Hematopoietic multipotent progenitor cell (in vitro differentiated cells): ENCODE measurements around the gene MLXIP. TPM values are rescaled to one million over a fixed set of nuclear protein-coding genes. Genes with fewer than 3 reads are reported as not detected.
"Not testable (repeated sequence)": the region's sequence is repeated elsewhere in the genome, so short reads cannot be mapped to it uniquely, and the experiment has no call there.

ENCODE experiments used
- DNase-seq, 3 donors: peaks; one replicate each; pipeline ENCODE4 v3.0.0-alpha.2; 2011 to 2015; ENCODE audit warnings: low read depth in 2 of 3, low spot score in 2 of 3
- total RNA-seq: library from RNA; depleted of rRNA; stranded (reverse); fragments of >200 nt; gene quantifications from one replicate; pipeline ENCODE4 v1.2.3, GENCODE V29; 2012

The MLXIP gene
- total RNA-seq, 1 donor, result 50.9 TPM

DNA sequence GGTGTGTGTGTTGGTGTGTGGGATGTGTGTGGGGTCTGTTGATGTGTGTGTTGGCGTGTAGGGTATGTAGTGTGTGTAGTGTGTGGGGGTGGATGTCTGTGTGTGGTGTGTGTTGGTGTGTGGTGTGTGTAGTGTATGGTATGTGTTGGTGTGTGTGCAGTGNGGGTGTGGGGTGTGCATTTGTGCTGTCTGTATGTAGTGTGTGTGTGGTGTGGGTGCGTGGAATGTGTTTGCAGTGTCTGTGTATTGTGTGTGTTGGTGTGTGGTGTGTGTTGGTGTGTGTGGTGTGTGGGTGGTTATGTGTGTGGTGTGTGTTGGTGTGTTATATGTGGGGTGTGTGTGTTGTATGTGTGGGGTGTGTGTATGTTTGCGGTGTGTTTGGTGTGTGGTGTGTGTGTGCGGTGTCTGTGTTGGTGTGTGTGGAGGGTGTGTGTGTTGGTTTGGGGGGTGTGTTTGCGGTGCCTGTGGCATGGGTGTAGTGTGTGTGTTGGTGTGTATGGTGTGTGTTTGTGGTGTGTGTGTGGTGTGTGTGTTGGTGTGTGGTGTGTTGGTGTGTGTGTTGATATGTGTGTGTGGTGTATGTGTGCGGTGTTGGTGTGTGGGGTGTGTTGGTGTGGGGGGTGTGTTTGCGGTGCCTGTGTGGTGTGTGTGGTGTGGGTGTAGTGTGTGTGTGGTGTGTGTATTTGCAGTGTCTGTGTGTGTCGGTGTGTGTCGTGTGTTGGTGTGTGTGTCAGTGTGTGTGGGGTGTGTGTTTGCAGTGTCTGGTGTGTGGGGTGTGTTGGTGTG lies 14.7 kb downstream of the MLXIP start:
- DNase-seq, result no peak

DNA sequence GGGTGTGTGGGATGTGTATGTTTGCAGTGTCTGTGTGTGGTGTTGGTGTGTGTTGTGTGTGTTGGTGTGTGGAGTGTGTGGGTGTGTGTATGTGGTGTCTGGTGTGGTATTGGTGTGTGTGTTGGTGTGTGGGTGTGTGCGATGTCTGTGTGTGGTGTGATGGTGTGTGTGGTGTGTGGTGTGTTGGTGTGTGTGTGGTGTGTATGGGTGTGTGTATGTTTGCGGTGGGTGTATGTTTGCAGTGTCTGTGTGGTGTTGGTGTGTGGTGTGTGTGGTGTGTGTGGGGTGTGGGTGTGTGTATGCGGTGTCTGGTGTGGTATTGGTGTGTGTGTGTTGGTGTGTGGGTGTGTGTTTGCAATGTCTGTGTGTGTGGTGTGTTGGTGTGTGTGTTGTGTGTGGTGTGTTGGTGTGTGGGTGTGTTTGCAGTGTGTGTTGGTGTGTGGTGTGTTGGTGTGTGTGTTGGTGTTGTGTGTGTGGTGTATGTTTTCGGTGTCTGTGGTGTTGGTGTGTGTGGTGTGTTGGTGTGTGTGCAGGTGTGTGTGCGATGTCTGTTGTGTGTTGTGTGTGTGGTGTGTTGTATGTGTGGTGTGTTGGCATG lies 15.7 kb downstream of the MLXIP start:
- DNase-seq, result no peak

DNA sequence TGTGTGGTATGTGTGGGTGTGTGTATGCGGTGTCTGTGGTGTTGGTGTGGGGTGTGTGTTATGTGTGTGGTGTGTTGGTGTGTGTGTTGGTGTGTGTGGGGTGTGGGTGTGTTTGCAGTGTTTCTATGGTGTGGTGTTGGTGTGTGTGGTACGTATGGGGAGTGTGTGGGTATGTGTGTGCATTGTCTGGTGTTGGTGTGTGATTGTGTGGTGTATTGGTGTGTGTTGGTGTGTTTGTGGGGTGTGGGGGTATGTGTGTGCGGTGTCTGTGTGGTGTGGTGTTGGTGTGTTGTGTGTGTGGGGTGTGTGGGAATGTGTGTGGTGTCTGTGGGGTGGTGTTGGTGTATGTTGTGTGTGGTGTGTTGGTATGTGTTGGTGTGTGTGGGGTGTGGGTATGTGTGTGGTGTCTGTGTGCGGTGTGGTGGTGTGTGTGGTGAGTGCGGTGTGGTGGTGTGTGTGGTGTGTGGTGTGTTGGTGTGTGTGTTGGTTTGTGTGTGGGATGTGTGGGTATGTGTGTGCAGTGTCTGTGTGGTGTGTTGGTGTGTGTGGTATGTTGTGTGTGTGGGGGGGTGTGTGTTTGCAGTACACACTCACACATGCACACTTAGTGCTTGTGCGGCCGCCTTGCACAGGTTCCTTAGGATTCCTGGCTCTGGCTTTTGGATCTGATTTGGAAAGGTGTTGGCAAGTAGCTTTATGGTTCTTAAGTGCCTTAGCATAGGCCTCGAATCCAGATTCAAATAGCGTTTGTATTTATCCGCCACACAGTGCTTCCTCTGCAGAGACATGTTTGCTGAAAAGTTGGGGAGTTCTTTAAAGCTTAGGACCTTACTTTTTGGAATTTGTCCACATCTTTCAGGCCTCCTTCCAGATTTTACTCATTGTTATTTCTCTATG lies 16.4 kb downstream of the MLXIP start:
- peak in 1 of 3 donors; percentile 39 for DNase-seq

DNA sequence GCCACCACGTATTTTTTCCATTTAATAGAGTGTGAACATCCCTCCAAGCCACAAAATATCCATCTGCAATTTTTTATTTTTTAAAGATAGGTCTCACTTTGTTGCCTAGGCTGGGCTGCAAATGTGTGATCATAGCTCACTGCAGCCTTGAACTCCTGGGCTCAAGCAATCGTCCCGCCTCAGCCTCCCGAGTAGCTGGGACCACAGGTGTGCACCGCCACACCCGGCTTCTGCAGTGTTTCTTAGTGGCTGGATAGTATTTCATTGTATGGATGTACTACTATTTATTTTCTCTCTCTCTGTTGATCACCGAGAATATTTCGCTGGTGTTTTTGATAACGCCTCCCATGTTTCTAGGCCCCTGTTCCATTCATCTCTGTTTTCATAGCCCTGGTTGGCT lies 17.5 kb downstream of the MLXIP start:
- no peak for DNase-seq

DNA sequence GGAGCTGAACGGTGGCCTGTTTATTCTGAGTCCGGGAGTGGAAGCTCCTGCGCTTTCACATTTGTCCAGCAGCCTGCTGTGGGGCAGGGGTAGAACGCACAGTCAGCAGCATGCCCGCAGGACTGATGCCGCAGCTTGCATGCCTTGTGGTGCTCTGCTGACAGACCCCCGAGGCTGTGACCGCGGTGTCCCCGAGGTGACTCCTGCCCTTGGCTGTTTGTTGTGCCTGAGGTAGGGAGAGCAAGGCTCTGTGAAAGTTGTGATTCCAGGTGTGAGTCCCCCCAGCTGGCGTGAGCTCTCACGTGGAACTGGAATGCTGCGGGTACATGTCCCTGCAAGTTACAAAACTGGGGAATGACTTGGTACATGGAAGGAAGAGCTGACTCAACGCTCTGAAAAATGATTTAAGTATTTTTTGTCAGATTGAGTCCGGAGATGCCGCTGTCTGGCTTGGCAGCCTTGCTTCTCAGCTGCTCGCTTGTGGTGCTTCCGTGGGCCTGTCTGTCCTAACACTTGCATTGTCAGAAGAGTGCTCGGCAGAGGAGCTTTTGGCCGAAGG lies 18.1 kb downstream of the MLXIP start:
- no peak for DNase-seq

DNA sequence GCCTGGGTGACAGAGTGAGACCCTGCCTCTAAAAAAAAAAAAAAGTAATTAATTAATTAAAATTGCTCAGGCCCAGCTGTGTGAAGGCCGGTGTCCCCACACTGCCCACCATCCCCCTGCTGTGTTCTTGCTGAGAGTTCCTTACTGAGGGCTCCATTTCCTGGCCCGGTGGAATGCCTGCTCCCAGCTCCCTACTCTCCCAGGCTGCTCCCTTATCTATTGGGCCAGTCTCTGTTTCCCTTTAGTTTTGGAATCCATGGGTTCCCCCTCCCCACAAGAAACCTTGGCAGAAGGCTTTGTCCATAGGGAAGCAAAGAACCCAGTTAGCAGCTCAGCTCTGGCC lies 19.0 kb downstream of the MLXIP start:
- DNase-seq, result no peak

DNA sequence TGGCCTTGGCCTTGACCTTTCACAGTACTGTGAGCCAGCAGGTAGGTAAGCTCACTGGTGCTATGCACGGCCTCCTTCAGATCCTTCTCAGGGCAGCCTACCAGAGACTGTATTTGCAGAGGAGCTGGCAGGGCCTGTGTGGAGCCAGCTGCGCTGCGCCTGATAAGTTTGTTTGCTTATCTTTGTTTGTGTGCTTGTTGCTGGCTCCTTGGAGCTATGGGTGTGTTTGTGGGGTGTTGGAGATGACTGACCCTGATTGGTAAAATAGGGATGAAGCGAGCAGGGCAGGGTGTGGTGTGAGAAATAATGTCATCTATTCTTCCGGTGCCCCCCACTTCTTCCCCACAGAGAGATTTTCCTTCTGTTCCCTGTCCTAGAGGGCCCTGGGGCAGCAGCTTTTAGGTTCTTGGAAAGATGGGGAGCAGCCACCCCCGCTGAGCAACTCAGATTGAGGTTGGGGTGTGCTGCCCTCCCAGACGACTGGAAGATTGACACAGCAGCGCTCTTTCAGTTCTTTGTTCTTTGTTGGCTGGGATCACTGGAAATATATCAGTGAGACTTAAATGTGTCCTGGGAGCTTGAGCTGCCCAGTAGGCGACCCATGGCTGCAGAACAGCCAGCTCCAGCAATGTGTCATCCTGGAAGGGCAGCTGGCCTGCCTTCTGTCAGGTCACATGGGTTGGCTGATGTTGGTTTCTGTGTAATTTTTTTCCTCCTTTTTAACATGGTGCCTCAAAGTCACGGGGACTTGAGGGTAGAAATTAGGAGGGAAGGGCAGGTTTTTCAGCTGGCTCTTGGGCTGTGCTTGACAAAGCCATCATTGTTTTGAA lies 19.6 kb downstream of the MLXIP start:
- DNase-seq, result peak in 2 of 3 donors; percentile 60 to 68

DNA sequence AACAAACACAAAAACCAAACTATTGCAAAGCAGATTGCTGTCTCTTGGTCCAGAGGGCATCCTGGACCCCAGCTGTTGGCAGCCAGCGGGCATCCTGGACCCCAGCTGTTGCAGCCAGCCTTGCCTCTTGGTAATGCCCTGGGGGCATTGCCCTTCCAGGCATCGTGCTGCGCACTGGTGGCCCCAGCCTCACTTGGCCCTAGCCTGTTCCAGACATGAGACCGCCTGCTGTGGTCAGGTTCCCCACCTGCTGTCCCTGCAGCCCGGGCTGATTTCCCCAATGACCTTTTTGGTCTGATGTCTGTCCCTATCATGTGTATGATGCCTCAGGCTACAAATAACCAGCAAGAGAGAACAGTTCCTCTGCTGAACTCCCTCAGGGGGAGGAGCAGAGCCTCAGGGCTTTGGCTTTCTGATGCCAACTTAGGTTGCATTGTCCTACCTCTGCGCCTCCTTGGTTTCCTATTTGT lies 20.8 kb downstream of the MLXIP start:
- DNase-seq, result no peak

DNA sequence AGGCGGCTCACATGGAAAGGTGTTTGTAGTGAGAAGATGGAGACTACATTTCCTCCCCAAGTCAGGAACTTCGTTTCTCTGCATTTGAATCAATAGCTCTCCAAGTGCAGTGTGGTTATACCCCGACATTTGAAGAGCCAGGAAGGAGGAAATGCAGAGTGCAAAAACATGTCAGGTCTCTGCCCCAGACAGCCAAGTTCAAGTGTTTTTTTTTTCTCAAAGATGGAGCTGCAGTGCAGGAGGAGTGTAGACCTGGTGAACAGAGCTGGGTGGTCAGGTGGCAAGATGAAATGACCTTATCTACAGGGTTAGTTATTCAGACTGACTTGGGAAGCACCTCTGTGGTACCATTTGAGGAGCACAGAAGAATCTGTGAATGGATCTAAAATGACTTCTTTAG lies 21.3 kb downstream of the MLXIP start:
- DNase-seq, result no peak

DNA sequence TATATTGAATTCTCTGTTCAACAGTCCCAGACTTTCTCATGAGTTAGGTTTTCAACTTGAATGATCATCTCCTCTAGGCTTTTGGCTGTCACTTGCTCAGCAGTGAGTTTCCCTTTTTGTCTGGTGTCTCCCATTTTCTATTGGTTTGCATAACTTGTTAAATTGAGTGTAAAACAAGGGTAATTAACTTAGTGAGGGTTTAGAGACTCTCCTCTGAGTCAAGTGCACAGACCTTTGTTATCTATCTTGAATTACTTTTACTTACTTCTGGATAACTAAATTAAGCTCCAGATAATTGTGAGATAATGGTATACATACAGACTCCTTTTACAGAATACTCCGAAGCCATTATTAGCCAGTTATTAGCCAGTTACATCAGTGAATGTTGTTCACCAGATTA lies 22.0 kb downstream of the MLXIP start:
- DNase-seq, result no peak

DNA sequence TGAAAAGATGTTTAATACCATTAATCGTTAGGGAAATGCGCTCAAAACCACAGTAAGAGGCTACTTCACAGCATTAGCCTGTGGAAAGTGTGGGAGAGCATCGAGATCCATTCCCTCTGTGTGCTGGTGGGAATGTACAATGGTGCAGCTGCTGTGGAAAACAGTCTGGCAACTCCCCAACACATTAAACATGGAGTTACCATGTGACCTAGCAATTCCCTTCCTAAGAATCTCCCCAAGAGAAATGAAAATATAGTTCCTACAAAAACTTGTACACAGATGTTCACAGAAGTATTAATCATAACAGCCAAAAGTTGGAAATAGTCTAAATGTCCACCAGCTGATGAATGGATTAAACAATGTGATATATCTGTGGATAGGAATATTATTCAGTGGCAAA lies 23.8 kb downstream of the MLXIP start:
- DNase-seq, result no peak

DNA sequence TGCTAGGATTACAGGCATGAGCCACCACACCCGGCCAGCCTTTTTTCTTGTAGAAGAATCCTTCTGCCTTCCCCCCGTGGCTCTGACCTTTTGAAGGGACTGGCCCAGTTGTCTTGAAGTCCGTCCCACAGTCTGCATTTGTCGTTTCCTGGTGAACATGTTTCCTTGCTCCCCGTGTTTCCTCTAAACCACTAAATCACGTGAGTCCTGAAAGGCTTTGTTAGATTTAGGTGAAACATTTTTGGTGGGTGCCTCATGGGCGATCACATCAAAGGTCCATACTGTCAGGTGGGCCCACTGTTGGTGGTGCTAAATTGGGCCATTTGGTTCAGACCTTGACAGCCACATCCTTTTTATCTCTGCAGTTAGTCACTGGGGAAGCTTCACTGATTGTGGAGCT lies 26.3 kb downstream of the MLXIP start:
- DNase-seq, result no peak

DNA sequence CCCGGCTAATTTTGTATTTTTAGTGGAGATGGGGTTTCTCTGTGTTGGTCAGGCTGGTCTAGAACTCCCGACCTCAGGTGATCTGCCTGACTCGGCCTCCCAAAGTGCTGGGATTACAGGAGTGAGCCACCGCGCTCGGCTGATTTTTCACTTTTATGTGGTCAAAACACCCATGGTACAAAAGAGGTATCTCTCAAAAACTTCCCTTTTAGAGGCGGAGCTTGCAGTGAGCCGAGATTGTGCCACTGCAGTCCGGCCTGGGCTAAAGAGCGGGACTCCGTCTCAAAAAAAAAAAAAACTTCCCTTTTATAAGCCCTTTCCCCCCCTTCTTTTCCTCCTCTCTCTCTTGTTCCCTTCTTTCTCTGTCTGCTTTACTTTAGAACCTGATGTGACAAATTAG lies 26.9 kb downstream of the MLXIP start:
- not testable (repeated sequence) for DNase-seq

DNA sequence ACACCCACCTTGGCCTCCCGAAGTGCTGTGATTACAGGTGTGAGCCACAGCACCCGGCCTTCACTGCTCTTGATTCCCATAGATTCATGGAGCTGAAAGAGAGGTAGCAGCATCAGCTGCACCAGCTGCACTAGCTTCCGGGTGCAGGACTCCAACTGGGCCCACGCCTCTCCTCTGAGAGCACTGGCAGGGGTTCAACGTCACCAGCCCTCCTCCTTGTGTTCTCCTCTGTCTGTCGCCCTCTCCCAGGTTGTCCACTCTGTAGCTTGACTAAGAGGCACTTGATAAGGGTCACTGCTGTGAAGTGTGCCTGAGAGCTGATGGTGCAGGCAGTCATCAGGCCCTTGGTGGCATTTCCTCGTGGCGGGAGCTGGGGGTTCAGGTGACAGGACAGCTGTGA lies 28.3 kb downstream of the MLXIP start:
- no peak for DNase-seq

DNA sequence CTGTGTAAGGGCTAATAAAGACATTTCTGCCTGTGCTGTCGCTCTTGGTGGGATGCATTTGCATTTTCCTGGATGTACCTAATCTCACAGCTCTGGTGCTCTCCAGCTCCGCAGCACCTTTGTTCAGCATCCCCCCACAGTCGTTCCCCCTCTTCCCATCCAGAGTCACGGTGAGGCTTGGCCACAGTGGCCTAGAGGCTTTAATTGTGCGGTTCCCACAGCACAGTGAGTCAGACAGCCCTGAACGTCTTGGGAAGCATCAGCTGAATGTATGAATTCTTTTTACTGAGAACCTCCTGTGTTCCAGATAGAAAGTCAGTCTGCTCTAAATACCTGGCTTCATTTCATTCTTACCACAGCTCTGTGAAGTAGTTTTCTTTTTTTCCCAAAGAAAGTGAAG lies 28.7 kb downstream of the MLXIP start:
- DNase-seq, result no peak

DNA sequence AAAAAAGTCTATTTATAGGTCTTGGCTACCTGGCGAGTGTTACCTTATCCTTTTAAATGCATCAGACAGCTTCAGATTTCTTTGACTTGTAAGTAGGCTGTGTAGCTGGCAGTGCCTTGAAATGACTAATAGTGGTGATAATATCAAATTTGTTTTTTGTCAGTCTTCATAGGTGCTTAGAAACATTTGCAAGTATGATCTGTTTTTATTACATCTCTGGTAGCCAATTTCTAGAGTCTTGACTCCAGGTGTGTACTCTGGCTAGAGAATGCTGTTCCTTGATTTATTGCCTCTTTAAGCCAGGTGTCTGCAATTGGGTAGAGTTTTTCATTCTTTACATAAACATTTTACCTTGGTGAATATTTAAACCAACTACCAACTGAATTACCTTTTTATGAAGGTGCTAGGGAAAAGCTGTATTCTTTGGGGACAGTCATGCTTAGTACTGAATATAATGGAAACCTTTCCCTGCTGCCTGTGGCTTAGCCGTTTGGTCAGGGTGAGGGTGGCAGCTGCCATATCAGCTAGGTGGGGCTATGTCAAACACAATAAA lies 32.6 kb downstream of the MLXIP start:
- DNase-seq, result no peak

DNA sequence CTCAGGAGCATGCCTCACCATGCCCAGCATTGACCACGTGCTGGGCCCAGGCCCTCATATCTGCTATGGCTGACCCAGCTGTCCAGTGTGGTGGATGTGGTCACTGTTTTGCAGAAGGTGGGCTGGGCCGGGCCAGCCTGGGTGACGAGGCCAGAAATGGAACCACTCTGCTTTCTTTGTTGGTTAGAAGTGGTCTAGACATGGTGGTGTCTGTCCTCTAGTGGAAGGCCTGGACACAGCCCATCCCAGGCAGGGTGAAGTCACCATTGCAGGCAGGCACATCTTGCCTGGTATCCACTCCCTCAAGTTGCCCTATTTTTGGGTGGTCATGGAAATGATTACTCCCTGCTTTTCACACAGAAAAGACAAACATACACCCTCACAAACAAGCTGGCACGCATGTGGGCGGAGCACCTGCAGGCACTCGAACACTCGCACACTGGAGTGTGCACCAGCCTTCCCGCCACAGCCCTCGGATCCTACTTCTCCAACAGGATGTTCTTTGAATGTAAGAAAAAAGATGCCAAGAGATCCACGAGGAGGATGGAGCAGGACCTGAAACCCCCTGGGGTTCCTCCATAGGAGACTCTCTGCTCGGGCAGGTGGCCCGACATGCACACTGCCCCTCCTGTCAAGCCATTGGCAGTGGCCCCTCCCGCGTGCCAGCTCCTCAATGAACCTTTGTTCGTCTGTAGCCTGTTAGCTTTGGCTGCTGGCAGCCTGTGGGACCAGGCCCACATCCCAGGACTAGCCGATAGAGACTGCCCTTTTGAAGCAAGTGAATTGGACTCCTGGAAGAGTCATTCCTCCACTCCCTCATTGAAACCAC lies 38.4 kb downstream of the MLXIP start:
- DNase-seq, result no peak

DNA sequence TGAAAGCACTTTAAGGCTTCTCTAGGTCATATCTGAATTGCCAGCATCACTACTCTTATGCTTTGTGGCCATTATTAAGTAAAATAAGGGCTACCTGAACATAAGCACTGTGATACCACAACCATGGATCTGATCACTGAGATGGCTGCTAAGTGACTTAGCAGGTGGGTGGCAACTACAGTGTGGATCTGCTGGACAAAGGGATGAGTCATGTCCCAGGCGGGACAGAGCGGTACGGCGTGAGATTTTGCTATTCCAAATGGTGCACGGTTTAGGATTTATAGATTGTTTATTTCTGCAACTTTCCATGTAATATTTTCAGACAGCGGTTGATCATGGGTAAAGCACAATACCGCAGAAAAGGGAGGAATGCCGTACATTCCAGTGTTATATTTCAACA lies 39.4 kb downstream of the MLXIP start:
- DNase-seq, result no peak

DNA sequence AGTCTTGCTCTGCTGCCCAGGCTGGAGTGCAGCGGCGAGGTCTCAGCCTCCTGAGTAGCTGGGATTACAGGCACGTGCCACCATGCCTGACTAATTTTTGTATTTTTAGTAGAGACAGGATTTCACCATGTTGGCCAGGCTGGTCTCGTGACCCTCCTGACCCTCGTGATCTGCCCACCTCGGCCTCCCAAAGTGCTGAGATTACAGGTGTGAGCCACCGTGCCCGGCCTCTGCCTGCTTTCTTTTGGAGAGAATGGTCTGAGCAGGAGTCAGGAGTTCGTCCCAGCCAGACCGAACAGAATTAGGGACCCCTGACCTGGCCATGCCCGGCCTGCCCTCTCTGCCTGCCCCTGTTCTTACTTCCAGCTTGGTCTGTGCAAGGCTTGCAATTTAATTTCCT lies 42.8 kb downstream of the MLXIP start:
- DNase-seq, result not testable (repeated sequence)
